Esophagus squamous epithelium (tissue), 4 donors: ENCODE data around the gene ZNF350.

Source experiments
- CTCF ChIP-seq, 6 experiments: fragments of 450-650 bp in 4 of 6; fragments of 200-600 bp in 2 of 6; sonication (generic) in 2 of 6; IDR thresholded peaks; one replicate each; pipeline ENCODE4 v1.5.1; 2016 to 2019; ENCODE audit warnings: antibody characterized with exemption in 6 of 6, mild to moderate bottlenecking in 4 of 6, moderate library complexity in 4 of 6
- POLR2A ChIP-seq, 4 donors: fragments of 450-650 bp; IDR thresholded peaks; one replicate each; pipeline ENCODE4 v1.6.1; 2017; ENCODE audit warnings: antibody characterized with exemption in 4 of 4, mild to moderate bottlenecking in 4 of 4, moderate library complexity in 3 of 4

- TF ChIP-seq CTCF (IDR thresholded peaks at IDR 0.05) (no peak), POLR2A (IDR thresholded peaks at IDR 0.05) (no peak)
Observed at GRCh38 chr19:51994048-51994644, 7.5 kb upstream of the ZNF350 start.
